NCI-H2196 treated with DMSO at 0.1 percent for 48 hours (cell line): ENCODE measurements around the gene LEPROT.
"Not testable (repeated sequence)": the region's sequence is repeated elsewhere in the genome, so short reads cannot be mapped to it uniquely, and the experiment has no call there.

Experiments used
- DNase-seq: peaks from one replicate; lab custom pipeline; 2025; ENCODE audit not compliant: unreplicated experiment; lab: John Stamatoyannopoulos, UW

Gene LEPROT, protein sequence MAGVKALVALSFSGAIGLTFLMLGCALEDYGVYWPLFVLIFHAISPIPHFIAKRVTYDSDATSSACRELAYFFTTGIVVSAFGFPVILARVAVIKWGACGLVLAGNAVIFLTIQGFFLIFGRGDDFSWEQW

DNA sequence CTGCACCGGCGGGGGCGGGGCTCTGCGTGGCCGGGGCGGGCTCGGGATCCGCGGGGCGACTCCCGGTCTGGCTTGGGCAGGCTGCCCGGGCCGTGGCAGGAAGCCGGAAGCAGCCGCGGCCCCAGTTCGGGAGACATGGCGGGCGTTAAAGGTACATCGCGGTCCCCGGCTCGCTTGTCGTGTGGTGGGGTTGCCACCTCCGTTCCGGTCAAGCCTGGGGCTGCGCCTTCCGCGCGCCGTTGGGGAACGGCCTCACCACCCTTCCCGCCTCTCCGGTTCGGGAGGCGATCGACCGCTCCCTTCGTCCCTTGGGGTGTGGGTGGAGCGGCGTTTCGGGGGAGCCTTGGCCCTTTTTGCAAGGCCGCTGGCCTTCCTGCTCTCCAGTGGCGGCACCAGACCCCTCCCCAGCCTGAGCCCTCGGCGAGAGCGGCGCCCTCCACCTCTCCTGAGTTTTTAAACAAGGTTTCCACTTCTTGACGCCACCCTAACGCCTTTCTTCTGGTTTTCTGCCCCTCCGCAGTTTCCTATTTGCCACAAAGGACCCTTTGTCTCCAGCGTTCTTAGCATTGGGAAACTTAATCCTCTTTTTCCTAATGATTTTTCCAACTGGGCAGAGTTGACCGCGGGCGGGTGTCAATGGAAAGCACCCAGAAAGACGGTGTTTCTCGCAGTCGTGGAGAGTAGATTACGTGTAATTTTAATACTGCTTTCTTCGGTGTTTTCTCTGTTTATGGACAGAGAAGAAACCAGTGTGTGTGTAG lies at the start of gene LEPROT, which contains the start of gene LEPR:
LEPROT (plus strand) TSS at position 79 of the 761 bp plus-strand sequence; CDS start at position 136, 57 bp downstream.
LEPR (plus strand) TSS at position 79 of the 761 bp plus-strand sequence. CDS start 144,898 bp downstream, outside the sequence.
- no peak for DNase-seq

DNA sequence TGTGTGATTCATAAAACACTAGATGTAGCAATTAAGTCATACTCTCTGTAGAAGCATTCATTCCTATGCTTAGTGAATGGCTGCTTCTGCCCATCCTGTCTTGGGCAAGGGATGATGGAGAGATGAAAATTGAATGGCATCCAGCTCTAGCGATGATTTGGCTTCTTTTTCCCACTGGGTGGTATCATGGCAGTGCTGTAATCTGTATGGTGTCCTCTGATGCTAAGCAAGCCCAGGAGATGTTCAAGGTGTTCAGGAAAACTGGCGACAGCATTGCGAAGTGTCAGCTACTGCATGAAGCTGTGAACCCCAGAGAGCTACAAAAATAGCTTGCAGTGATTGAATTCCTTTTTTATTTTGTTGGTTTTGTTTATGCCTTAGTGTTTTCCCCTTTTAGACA lies 48.9 kb upstream of the LEPROT start:
- no peak for DNase-seq

DNA sequence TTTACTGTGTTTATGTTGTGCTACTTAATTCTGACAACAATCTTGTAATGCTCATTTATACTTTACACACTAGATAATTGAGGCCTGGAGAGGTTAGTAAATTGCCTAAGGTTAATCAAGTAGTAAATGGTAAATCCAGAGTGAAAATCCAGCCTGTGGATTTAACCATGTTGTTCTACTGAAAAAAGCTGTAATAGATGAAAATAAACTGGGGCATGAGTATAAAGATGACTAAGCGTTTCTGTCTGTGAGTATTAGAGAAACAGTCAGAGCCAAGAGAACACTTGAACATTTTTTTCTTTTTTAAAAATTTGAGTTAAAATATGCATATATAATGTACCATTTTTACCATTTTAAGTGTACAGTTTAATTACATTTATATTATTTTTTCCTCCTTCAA lies 47.9 kb upstream of the LEPROT start:
- no peak for DNase-seq

DNA sequence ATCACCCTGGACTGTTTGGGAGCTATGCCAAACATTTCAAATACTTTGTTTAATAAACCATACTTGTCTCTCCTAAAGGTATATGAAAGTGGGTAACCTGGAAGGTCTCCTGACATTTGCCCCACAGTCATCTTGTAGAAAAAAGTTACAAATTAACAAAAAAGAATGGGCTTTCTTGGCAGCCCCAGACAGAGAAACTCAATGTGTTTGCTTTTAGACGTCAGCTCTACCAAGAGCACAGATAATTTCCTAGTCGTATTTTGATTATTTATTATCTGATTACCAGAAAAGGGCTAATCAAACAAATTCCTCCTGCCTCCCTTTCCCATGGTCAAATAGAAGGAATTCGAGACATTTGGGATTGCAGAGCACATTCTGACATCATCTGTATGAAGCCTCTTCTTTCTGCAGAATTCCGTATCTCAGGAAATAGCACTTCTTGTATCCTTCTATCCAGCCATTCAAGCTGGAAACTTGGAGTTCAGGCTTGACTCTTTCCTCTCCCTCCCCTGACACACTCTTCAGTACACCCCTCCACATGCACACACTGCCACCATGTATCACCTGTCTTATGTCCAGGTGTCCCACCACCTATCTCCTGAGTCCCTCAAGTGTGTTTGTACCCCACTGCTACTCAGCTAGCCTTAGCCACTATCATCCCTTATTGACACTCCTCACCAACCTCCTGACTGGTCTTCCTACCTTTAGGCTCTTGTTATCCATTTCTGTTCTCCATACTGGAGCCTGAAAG lies 42.8 kb upstream of the LEPROT start:
- no peak for DNase-seq

DNA sequence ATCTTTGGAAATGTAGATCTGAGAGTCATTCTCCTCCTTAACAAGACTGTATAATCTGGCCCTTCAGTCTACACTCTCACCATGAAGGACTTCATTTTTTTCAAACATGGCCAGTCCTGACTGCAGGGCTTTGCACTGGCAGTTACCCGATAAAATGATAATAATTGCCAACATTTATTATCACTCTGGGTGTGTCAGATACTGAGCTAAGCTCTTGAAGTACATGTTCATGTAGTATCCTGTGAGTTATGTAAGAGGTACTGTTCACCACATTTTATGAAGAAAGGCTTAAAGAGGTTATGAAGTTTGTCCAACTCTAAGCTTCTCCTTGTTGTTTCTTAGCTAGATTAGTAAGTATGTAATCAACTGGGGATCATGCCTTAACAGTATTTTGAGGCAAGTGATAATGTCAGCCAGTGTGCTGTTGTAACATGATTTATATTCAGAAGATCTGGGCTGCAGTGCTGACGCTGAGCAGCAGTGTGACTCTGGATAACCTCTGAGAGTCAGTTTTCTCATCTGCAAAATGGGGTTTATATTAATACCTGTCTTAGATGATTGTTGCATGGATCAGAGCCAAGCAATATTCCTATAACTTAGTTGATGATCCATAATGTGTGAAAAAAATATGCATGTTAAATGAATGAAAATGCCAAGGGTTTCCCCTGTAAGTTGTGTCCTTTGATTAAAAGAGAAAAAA lies 42.1 kb upstream of the LEPROT start:
- DNase-seq, result no peak

DNA sequence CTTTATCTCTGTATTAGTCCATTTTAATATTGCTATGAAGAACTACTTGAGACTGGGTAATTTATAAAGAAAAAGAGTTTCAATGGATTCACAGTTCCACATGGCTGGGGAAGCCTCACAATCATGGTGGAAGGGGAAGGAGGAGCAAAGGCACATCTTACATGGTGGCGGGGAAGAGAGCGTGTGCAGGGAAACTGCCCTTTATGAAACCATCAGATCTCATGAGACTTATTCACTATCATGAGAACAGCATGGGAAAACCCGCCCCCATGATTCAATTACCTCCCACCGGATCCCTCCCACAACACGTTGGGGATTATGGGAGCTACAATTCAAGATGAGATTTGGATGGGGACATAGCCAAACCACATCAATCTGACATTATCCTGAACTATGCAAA lies 36.0 kb upstream of the LEPROT start:
- DNase-seq, result not testable (repeated sequence)

DNA sequence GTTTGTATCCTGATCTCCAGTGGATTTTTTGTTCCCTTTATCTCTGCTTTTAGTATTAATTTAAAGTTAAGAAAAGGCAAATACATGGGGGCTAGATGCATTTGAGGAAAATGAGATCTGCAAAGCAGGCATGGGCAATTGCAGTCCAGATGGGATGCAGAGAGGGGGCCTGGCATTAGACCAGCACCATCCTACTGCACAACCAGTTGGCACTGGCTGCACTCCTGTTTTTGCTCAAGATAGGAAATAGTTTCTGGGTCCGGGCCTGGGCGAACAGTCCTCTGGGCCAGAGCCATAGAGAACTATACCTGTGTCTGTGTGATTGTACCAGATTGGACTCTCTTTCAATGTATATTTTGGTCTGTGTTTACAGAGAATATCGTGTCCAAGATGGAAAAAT lies 34.0 kb upstream of the LEPROT start:
- DNase-seq, result no peak

DNA sequence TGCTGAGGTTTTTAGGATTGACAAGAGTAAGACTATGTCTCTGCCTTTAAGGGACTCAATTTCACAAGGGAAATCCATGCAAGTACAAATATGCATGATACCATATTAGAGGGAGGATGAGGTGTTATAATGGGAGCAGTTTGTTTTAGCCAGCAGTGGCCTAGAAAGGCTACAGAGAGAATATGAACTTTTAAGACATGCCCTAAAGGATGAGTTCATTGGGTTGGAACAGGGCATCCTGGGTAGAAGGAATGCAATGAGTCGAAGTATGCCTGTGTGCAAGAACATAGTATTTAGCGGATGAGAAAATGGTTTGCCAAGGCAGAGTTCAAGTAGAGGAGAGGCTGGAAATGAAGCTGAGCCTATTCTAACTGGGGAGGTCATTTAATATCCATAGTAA lies 32.6 kb upstream of the LEPROT start:
- no peak for DNase-seq

DNA sequence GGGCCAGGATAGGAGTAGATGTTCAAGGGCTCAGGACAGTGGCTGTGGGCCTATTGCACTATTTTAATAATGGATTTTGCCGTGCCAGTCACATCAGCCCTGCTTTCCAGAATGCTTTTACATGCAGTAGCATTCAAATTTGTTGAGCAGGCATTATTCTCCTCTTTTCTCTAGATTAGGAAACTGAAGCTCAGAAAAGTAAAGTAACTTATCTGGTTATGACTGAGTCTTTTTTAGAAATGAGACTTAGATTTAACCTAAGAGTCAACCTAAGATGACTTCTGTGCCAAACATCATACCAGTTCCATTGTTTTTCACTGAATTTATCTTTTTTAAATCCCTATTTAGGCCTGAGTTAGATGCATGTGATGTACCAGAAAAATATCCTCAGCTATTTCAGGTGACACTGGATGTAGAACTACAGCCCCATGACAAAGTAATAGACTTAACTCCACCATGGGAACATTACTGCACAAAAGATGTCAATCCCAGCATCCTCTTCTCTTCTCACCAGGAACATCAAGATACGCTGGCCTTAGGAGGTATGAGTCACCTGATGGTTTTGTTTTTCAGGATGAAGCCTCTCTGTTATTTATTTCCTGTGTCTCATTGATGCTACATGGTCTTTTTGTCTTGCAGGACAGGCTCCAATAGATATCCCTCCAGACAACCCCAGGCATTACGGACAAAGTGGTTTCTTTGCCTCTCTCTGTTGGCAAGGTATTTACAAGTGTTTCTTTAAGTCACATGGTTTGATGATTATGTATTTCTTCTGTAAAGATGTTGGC lies 31.4 kb upstream of the LEPROT start:
- no peak for DNase-seq

DNA sequence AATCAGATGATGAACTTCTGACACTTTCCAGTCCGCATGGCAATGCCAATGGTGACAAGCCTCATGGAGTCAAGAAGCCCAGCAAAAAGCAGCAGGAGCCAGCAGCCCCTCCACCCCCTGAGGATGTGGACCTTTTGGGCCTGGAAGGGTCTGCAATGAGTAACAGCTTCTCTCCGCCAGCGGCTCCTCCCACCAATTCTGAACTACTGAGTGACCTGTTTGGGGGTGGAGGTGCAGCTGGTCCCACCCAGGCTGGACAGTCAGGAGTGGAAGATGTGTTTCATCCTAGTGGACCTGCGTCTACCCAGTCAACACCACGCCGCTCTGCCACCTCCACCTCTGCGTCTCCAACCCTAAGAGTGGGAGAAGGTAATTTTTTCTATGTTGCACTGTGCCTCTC lies 28.0 kb upstream of the LEPROT start:
- DNase-seq, result no peak

DNA sequence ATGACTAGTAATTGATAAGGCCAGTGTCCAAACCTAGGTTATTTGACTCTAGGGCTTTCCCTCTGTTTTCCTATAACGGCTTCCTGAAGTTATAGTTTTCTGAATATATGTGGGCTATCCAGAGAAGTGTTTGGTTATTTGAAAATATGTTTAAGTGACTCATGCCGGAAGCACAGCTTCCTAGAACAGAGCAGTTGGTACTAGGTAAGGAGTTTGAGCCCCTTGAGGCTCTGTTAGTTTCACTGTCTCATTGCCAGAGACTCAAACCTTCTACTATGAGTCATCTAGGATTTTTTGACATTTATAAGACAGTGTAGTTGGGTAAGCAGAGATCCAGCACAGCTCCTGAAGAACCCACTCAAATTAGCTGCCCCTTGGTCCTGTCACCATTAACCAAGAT lies 27.1 kb upstream of the LEPROT start:
- DNase-seq, result no peak

DNA sequence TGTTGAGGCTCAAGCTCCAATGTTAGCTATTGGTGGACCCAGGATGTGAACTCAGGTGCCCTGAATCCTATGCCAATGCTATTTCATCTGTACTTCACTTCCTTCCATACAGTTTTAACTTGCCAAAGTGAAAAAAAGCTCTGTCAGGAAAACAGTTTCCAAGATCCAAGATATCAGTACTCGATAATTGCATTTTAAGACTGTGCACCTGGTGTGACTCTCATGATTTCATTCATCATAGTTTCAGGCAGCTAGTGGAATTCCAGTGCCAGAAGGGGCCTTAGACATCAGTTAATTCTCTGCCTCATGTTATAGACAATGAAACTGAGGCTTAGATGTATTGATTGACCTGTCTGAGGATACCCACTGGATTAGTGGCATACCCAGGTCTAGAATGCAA lies 26.5 kb upstream of the LEPROT start:
- no peak for DNase-seq

DNA sequence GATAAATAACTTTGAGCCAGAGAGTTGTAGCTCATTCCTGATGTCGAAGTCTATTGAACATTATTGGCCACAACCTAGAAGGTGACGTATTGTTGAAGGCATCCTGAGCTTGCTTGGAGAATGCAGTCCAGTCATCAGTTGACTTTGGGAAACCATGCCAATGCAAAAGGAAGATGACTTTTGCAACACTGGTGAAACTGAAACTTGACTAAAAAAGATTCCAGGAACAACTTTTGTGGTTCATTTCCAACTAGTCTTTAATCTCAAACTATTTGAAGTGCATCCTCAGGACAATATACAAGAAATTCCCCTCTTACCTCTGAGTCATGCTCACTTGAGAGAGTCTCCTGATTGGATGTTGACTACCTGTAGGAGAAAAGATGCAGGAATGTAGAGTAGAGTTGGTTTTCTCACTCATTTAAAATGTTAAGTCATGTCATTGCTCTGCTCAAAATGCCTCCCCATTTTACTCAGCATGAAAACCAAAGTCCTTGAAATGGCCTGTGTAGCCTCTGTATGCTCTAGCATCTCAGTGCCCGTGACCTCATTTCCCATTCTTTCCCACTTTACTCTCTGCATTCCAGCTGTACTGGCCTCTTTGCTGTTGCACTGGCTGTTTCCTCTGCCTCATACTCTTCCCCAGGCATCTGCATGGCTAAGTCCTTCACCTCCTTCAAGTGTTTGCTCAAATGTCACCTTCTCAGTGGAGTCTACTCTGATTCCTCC lies 24.4 kb upstream of the LEPROT start:
- DNase-seq, result no peak

DNA sequence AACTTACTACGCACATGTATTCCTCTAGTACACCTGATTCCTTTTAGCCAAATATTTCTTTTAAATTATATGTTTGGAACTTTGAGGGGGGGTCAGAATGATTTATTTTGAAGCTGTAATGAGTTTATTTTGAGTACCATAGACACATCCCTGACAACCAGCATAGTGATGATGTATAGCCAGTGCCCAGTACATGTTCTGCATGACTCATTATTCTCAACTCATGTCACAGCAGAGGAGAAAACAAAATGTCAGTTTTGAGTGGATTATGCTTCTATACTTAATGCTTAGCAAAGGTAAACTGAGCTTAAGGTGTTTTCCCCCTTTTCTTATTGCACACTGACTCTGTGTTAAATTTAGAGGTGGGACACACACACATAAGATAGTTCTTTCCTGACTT lies 22.4 kb upstream of the LEPROT start:
- DNase-seq, result no peak

DNA sequence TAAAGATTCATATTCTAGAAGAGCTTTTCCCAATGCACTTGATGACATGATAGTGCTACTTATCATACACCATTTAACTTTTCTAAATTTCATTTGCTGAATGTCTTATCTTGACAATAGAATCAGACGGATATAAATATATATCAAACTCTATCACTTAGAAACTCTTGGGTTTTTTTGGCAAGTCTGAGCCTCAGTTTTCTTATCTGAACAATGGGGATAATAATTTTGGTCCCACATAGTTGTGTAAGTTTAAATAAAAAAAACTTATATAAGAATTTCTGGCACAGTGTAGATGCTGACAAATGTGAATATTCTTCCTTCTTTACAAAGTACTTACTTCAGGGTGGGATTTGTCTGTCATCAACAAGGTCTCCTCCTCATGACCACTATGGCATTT lies 21.5 kb upstream of the LEPROT start:
- no peak for DNase-seq

DNA sequence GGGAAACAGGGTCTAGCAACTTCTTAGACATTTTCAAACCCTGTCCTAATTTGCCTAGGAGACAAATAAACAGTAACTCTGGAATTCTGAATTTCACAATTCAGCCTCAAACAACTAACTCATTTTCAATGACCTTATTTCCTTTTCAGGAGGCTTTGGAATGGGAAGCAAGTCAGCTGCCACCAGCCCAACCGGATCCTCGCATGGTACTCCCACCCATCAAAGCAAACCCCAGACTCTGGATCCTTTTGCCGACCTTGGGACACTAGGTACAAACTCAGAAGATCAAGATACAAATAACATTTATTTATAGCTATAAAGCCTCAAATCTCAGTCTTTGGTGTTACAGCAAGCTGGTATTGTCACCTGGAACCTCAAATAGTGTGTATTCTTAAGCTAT lies 18.9 kb upstream of the LEPROT start:
- no peak for DNase-seq

DNA sequence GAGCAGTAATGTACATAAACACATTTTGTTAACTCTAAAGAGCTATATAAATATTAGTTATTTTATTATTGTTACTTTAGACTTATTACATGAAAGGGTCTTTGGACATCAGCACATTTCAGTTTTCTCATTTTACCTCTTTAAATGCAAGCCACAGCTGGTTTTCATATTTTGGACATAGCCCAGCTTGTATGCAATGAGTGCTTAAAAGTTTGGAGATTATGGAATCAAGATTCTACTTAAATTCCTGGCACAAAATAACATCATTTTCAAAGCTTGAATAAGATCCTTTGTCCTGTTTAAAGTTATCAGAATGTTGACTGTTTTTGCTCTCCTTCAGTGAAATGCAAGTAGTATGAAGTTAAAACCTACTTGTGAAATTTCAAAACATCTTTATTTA lies 15.5 kb upstream of the LEPROT start:
- DNase-seq, result no peak

DNA sequence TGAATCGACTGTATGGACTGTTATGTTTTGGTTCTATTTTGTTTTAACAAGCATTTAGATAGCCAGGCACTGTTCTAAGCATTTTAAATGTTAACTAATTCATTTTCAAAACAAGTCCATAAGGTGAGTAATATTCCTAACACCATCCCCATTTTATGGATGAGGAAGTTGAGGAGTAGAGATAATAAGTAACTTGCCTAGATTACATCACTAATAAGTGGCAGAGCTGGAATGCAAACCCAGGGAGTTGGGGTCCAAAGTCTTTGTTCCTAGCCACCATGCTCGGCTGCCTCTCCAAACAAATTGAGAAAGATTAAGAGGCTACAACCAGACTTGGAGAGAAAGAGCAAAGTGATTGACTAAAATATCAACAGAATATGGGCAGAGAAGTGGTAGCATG lies 12.6 kb upstream of the LEPROT start:
- no peak for DNase-seq

DNA sequence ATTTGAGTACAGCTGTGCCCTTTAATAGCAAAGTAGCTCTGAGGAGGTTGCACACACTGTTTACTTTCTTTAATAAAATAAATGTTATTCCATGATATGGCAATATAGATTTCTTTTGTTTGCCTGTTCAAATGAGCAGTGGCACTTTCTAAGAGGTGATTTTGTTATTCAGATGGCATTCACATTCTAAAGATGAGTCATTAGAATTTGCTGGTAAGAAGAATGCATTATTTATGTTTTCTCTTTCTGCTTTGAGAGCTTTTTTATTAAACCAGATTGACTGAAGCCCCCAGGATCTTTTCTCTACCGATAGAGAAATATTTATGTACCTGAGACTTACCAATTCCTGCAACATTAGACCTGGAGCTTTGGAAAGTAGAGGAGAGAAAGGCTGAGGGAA lies 11.2 kb upstream of the LEPROT start:
- no peak for DNase-seq

DNA sequence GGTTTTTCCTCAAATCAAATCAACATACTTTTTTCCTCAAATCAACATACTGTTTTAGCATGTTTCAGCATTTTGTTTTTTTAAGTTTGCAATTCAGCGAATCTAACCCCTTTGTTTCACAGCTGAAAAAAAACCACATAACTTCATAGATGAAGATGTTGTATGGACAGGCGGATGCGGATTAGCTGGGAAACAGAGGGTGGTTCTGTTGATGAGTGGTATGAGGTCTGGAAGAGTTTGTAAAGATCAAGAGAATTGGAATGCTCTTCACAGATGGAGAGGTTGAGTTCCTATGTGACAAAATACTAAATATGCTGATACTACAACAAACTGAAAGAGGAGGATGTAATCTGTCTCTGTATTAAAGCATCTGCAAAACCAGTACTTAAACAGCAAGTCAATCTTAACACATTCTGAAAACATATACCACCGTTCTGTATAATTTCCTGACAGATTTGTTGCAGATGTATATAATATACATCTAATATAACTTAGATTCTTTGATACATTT lies 10.6 kb upstream of the LEPROT start:
- no peak for DNase-seq
